Lower lobe of right lung (tissue), 2 donors: ENCODE measurements around the gene NCF4. TPM values are rescaled to one million over a fixed set of nuclear protein-coding genes. Genes with fewer than 3 reads are reported as not detected.

ENCODE experiments used
- ATAC-seq, 2 donors: fragments of 200-7000 bp; cut with Tn5 transposase; one replicate each; pipeline ENCODE4 v1.9.1; 2020 to 2022; ENCODE audit warnings: mild to moderate bottlenecking in 2 of 2, moderate library complexity in 2 of 2
- DNase-seq: peaks from one replicate; pipeline ENCODE4 v3.0.0-alpha.2; 2020
- H3K27ac ChIP-seq: fragments of 200-600 bp; one replicate; pipeline ENCODE4 v1.8.0; 2022
- H3K27me3 ChIP-seq: fragments of 200-600 bp; one replicate; pipeline ENCODE4 v1.8.0; 2022; ENCODE audit warnings: low read depth
- H3K36me3 ChIP-seq: fragments of 200-600 bp; one replicate; pipeline ENCODE4 v1.8.0; 2022; ENCODE audit warnings: mild to moderate bottlenecking
- H3K4me1 ChIP-seq: fragments of 200-600 bp; one replicate; pipeline ENCODE4 v1.8.0; 2022
- H3K4me3 ChIP-seq: fragments of 200-600 bp; one replicate; pipeline ENCODE4 v1.8.0; 2022; ENCODE audit warnings: mild to moderate bottlenecking
- H3K9me3 ChIP-seq: fragments of 200-600 bp; one replicate; pipeline ENCODE4 v1.8.0; 2022
- CTCF ChIP-seq: fragments of 200-600 bp; IDR thresholded peaks from one replicate; pipeline ENCODE4 v1.8.0; 2022; ENCODE audit warnings: antibody characterized with exemption, mild to moderate bottlenecking
- intact Hi-C: fragments of 100-400 bp; cut with DNase I; formaldehyde crosslinking; loops from one replicate; pipeline ENCODE4 v1.11.0; 2022
- total RNA-seq: library from RNA; stranded (reverse); fragmentation: NEBNext Ultra II Directional; extraction: Animal tissue kit (Norgen Biotek cat#: 25700); gene quantifications from one replicate; pipeline ENCODE4 v1.2.1, GENCODE V29; 2021
- donor health status: DM: no; HTN: yes; CAD: no; lungs with severe emphysema.

Gene NCF4
- total RNA-seq, 1 donor from 2014 or later = 55.3 TPM

DNA sequence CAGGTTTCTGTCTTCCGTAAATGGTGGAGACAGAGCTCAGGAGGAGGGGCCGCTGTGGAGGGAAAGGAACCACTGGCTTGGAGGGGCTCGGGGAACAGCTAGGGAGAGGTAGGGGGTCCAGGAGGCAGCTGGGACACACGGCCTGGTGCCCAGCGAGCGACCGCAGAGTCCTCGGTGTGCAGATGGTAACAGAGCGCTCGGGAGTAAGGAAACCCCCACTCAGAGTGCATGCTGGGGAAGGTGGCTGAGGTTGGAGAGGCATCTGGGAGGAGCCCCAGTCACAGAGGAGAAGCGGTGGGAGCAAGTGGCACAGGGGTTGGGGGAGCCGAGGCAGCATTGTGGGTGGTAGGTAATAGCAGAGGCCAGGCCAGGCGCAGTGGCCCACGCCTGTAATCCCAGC, 10.8 kb upstream of the NCF4 start:
- H3K36me3 ChIP-seq = no peaks in the 10 kb centered on the region
- H3K27ac ChIP-seq = no peak overlapping the region
- H3K4me1 ChIP-seq = no peaks in the 10 kb centered on the region
- no peaks in the 10 kb centered on the region for H3K9me3 ChIP-seq
- H3K4me3 ChIP-seq = no peak overlapping the region
- intact Hi-C loops = loop anchor here (10.0 kb wide), 1 partner anchor 65 kb away; the partner anchor contains the start of gene CSF2RB
- ATAC-seq = no peak
- peaks cover 31% of the 10 kb centered on the region for H3K27me3 ChIP-seq
- TF ChIP-seq CTCF = no peak
- no peak for DNase-seq

GRCh38 chr22:36850682-36851081, 10.1 kb upstream of the NCF4 start:
- ATAC-seq (no peak), DNase-seq (no peak)
- no peak for TF ChIP-seq CTCF
- no peak overlapping the region for H3K4me3 ChIP-seq
- no peaks in the 10 kb centered on the region for H3K9me3 ChIP-seq
- H3K4me1 ChIP-seq = no peaks in the 10 kb centered on the region
- no peaks in the 10 kb centered on the region for H3K36me3 ChIP-seq
- intact Hi-C loops = loop anchor here (10.0 kb wide), 1 partner anchor 64 kb away; the partner anchor contains the start of gene CSF2RB
- H3K27me3 ChIP-seq = peaks cover 25% of the 10 kb centered on the region
- H3K27ac ChIP-seq = no peak overlapping the region

GRCh38 chr22:36852056-36852973, 8.5 kb upstream of the NCF4 start:
- TF ChIP-seq CTCF = no peak
- no peaks in the 10 kb centered on the region for H3K9me3 ChIP-seq
- DNase-seq (no peak), ATAC-seq (no peak)
- H3K4me1 ChIP-seq = no peaks in the 10 kb centered on the region
- intact Hi-C loops = loop anchor here (10.0 kb wide), 1 partner anchor 62 kb away; the partner anchor contains the start of gene CSF2RB
- H3K27ac ChIP-seq = no peak overlapping the region
- no peaks in the 10 kb centered on the region for H3K36me3 ChIP-seq
- H3K4me3 ChIP-seq = no peak overlapping the region
- peaks cover 20% of the 10 kb centered on the region for H3K27me3 ChIP-seq

DNA sequence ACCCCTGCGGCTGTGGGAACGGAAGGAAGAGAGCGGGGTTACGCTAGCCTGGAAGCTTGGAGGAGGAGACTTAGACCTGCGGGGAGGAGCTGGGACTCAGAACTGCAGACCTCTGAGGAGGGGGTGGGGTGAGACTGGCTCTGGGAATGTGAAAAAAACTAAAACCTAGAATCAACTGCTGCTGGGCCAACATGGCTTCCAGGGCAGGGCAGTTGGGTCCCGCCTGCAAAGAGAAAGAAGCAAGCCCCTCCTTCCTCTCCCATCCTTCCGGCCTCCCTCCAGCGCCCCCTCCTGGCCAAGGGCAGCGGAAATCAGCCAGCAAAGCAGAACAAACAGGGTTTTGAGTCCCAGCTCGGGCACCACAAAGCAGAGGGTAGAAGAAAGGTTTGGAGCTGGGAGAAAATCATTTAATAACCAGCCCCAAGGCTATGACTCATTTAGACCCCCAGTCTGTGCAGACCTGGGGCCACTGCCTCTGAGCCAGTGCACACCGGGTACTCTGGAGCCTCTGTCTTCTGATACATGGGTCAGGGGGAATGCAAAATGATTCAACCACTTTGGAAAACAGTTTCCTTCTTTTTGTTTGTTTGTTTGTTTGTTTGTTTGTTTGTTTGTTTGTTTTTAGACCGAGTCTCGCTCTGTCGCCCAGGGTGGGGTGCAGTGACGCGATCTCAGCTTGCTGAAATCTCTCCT, 7.3 kb upstream of the NCF4 start:
- no peaks in the 10 kb centered on the region for H3K36me3 ChIP-seq
- peak overlapping the region; percentile 52 for H3K27ac ChIP-seq
- no peaks in the 10 kb centered on the region for H3K9me3 ChIP-seq
- TF ChIP-seq CTCF = peak; percentile 71
- no peaks in the 10 kb centered on the region for H3K4me1 ChIP-seq
- peaks cover 9% of the 10 kb centered on the region for H3K27me3 ChIP-seq
- peak; percentile 88 for DNase-seq
- ATAC-seq = peak; percentile 68 to 81
- H3K4me3 ChIP-seq = no peak overlapping the region
- intact Hi-C loops = loop anchor here (10.0 kb wide), 1 partner anchor 61 kb away; the partner anchor contains the start of gene CSF2RB

DNA sequence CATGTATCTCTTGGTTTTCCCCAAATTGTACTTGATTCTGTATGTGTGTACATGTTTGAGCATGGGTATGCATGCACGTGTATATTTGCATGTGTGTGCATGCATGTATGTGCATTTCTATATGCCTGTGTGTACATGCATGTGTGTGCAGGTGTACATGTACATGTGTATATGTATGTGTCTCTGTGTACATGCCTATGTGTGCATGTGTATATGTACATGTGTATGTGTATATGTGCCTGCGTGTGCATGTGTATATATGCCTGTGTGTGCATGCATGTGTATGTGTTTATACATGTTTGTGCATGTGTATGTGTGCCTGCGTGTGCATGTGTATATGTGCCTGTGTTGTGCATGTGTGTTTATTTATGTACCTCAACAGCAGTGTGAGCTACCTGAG, 5.3 kb upstream of the NCF4 start:
- Histone ChIP-seq H3K27me3 (no peaks in the 10 kb centered on the region), H3K4me3 (no peak overlapping the region), H3K36me3 (no peaks in the 10 kb centered on the region), H3K4me1 (no peaks in the 10 kb centered on the region), H3K9me3 (no peaks in the 10 kb centered on the region), H3K27ac (no peak overlapping the region)
- no peak for DNase-seq
- no peak for TF ChIP-seq CTCF
- intact Hi-C loops = loop anchor here (10.0 kb wide), 1 partner anchor 59 kb away; the partner anchor contains the start of gene CSF2RB
- ATAC-seq = no peak
